Measurements from ENCODE around the gene CCDC24.

The CCDC24 gene

GRCh38 chr1:44021581-44022321 lies 30.4 kb downstream of the CCDC24 start:
- in situ Hi-C loops (cut with MboI; ENCODE audit: low sequenced_read_pairs), result no loop called here

DNA sequence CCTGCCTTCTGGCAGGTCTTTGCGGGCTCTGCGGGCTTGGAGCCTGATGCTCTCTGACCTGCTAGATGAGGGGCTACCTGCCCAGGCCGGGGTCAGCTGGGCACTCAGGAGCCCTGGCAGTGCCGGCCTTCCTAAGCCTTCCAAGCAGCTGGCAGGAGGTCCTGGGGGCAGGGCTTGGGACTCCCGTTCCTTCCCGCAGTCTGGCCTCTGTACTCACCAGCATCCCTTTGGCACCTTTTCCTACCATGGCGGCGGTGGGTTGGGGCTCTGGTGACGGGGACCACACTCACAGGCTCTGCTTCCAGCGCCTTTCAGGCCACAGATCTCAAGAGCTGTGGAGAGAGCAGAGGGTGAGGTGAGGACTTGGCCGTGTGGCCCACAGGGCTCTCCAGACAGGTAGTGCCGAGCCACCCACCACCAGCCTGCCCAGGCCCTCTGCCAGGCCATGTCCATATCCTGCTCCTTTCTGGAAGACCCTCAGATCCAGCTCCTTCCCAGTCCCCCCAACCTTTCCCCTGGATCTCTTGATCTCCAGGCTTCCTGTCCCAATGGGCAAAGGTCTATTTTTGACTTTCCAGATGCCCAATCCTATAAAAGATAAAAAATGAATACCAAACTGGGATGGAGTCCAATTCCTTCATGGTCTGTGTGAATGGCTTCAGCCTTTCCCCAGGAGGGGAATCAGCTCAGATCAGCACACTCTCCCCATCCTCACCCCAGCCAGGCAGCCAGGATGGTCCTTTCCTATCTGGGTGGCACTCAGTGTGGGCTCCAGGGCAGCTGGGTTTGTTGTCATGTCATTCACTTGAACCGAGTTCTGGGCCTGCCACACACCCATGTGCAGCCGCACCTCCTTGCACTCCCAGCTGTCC lies 32.9 kb downstream of the CCDC24 start:
- in situ Hi-C loops (cut with MboI; ENCODE audit: low sequenced_read_pairs), result no loop called here

DNA sequence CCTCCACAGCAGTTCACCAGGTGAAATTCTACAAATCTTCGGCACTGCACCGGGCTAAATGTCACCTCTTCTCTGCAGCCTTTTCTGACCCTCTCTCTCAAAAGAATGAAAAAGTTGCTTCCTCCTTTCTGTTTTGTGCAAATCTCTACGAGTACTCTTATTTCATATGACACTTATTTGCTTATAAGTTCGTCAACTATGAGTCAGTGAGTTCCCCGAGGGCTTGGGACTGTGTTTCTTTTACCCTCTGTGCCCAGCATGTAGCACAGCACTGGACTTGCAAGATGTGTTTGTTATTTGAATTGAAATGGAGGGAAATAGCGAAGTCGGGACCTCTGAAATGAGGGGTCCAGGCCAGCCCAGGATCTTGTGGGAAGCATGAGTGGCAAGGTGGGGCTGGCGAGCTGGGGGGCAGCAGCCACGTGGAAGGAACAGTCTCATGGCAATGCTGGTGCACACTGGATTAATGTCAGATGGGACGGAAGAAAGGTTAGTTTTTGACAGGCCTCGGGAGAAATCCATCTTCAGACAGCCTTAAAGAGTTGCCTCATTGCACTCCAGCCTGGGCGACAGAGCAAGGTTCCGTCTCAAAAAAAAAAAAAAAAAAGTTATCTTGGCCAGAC lies 33.6 kb downstream of the CCDC24 start:
- in situ Hi-C loops (cut with MboI; ENCODE audit: low sequenced_read_pairs), result loop anchor here (25.0 kb wide), 1 partner anchor 488 kb away; the partner anchor contains the start of gene PTPRF

DNA sequence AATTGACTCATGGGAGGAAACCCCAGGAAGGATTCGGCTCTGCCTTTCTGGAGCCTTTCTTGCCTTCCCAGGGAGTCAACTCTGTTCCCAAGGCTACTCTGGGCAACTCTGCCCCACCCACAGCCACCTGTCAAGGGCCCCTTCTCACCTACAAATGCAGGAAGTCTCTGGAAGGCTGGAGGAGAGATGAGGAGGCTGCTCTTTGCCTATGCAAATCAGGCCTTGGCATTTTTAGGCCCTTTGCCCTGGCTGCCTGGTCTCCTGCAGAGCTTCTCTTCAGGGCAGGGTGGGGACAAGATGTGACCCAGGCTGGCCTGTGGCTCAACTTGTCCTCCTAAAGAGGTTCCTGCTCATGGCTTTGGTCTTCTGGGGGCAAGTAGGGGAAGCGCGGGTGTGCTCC lies 34.4 kb downstream of the CCDC24 start:
- in situ Hi-C loops (cut with MboI; ENCODE audit: low sequenced_read_pairs), result loop anchor here (25.0 kb wide), 1 partner anchor 489 kb away; the partner anchor contains the start of gene PTPRF

- in situ Hi-C loops (cut with MboI; ENCODE audit: low sequenced_read_pairs), result loop anchor here (25.0 kb wide), 1 partner anchor 490 kb away; the partner anchor contains the start of gene PTPRF
Observed at GRCh38 chr1:44027320-44027719, 35.9 kb downstream of the CCDC24 start.

GRCh38 chr1:44029260-44029910 lies 38.0 kb downstream of the CCDC24 start:
- in situ Hi-C loops (cut with MboI; ENCODE audit: low sequenced_read_pairs), result loop anchor here (25.0 kb wide), 1 partner anchor 492 kb away; the partner anchor contains the start of gene PTPRF

- in situ Hi-C loops (cut with MboI; ENCODE audit: low sequenced_read_pairs), result loop anchor here (25.0 kb wide), 1 partner anchor 493 kb away; the partner anchor contains the start of gene PTPRF
Observed at GRCh38 chr1:44029911-44030604, 38.7 kb downstream of the CCDC24 start.

DNA sequence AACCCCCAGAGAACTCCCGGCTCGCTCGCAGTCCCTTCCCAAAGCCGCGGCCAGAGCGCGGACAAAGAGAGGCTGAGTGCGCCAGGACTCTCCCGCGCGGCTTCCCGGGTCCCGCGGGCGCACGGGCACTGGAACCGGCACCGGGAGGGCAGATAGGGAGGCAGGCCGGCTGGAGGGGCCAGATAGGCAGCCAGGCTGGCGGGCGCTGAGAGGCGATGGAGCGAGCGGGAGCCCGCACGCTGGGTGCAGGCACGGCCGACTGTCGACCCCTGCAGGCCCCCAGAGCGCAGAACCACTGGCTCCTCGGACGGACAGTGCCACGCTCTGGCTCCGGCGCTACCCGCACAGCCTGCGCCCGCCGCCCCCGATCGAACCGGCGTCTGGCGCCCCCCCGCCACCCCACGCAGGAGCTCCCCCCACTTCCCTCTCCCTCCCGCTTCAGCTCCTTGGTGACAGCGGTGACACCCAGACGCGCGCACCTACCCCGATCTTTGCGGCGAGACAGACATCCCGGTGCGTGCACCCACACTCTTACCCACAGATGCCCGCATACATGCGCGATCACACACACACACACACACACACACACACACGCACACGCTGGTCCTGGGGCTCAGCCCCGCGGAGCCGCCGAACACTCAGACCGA lies 39.3 kb downstream of the CCDC24 start:
- in situ Hi-C loops (cut with MboI; ENCODE audit: low sequenced_read_pairs), result loop anchor here (25.0 kb wide), 1 partner anchor 493 kb away; the partner anchor contains the start of gene PTPRF

- in situ Hi-C loops (cut with MboI; ENCODE audit: low sequenced_read_pairs), result loop anchor here (25.0 kb wide), 1 partner anchor 494 kb away; the partner anchor contains the start of gene PTPRF
Observed at GRCh38 chr1:44031252-44032169, 40.1 kb downstream of the CCDC24 start, which contains the start of gene SLC6A9. Gene SLC6A9, minus strand, starts transcription at chr1:44031462. Its CDS starts 7,185 bp downstream, at chr1:44024277.

GRCh38 chr1:44032170-44032790 lies 40.9 kb downstream of the CCDC24 start:
- in situ Hi-C loops (cut with MboI; ENCODE audit: low sequenced_read_pairs), result loop anchor here (25.0 kb wide), 1 partner anchor 495 kb away; the partner anchor contains the start of gene PTPRF

- in situ Hi-C loops (cut with MboI; ENCODE audit: low sequenced_read_pairs), result loop anchor here (25.0 kb wide), 1 partner anchor 496 kb away; the partner anchor contains the start of gene PTPRF
Observed at GRCh38 chr1:44033041-44033575, 41.7 kb downstream of the CCDC24 start.

GRCh38 chr1:44033756-44034155 lies 42.4 kb downstream of the CCDC24 start:
- in situ Hi-C loops (cut with MboI; ENCODE audit: low sequenced_read_pairs), result loop anchor here (25.0 kb wide), 1 partner anchor 496 kb away; the partner anchor contains the start of gene PTPRF

- in situ Hi-C loops (cut with MboI; ENCODE audit: low sequenced_read_pairs), result loop anchor here (25.0 kb wide), 1 partner anchor 497 kb away; the partner anchor contains the start of gene PTPRF
Observed at GRCh38 chr1:44034423-44034822, 43.0 kb downstream of the CCDC24 start.

GRCh38 chr1:44034976-44035716 lies 43.7 kb downstream of the CCDC24 start:
- in situ Hi-C loops (cut with MboI; ENCODE audit: low sequenced_read_pairs), result loop anchor here (25.0 kb wide), 1 partner anchor 498 kb away; the partner anchor contains the start of gene PTPRF

DNA sequence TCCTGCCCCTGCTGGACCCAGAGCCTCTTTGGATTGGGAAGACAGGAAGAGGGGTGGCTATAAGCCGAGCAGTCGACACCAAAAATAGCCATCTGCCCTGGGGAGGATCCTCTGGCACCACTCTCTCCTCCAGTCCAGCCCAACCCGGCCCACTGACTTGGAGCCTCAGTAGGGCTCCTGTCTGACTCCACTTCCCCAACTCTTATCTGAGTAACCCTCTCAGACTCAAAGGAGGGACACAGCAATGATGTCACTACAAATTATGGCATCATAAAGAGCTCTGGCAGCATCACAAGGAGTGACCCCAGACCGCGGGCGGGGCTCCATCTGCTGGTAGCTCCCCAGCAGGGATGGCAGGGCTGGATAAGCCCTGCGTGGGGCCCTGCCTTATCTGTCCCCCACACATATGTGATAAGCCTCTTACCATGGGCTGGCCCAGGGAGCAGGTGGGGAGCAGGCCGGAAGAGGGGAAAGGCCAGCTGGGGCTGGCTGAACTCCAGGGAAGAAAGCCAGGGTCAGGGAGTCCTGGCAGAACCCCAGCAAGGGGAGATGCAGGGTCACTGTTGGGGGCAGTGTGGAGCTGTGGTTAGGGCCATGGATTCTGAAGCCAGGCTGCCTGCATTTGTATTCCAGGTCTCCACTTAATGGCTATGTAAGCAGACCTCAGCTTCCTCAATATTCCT lies 44.5 kb downstream of the CCDC24 start:
- in situ Hi-C loops (cut with MboI; ENCODE audit: low sequenced_read_pairs), result loop anchor here (25.0 kb wide), 1 partner anchor 499 kb away; the partner anchor contains the start of gene PTPRF
